GM21515 (cell line): ENCODE measurements around the gene GLI2.

Source experiments
- ATAC-seq: cut with Tn5 transposase; IDR thresholded peaks from one replicate; pipeline ENCODE4 v1.9.1; 2021; ENCODE audit not compliant: unreplicated experiment

Gene GLI2

GRCh38 chr2:120712180-120712681 is 23.4 kb upstream of the GLI2 start:
- ATAC-seq, result no peak

GRCh38 chr2:120715353-120715752 is 20.3 kb upstream of the GLI2 start:
- no peak for ATAC-seq

GRCh38 chr2:120715941-120716340 is 19.7 kb upstream of the GLI2 start:
- no peak for ATAC-seq

GRCh38 chr2:120716641-120717585 is 18.8 kb upstream of the GLI2 start:
- ATAC-seq, result no peak

GRCh38 chr2:120719491-120719890 is 16.2 kb upstream of the GLI2 start:
- no peak for ATAC-seq

GRCh38 chr2:120720231-120720630 is 15.4 kb upstream of the GLI2 start:
- no peak for ATAC-seq

- ATAC-seq, result no peak
These were observed 14.8 kb upstream of the GLI2 start for GRCh38 chr2:120720746-120721375.

- ATAC-seq, result no peak
These were observed 13.5 kb upstream of the GLI2 start for GRCh38 chr2:120722246-120722567.

GRCh38 chr2:120722568-120723421 is 12.9 kb upstream of the GLI2 start:
- ATAC-seq, result no peak

- no peak for ATAC-seq
These were observed 9.4 kb upstream of the GLI2 start for GRCh38 chr2:120726245-120726644.

GRCh38 chr2:120729406-120730399 is 6.0 kb upstream of the GLI2 start:
- no peak for ATAC-seq

GRCh38 chr2:120731175-120731574 is 4.5 kb upstream of the GLI2 start:
- ATAC-seq, result no peak

GRCh38 chr2:120732506-120733237 is 3.0 kb upstream of the GLI2 start:
- no peak for ATAC-seq

- ATAC-seq, result no peak
These were observed 2.3 kb upstream of the GLI2 start for GRCh38 chr2:120733238-120733932.

GRCh38 chr2:120734930-120735651 is 577 bp upstream of the GLI2 start:
- no peak for ATAC-seq

GRCh38 chr2:120736202-120736623 is 545 bp downstream of the GLI2 start:
- no peak for ATAC-seq

- ATAC-seq, result no peak
These were observed 1.1 kb downstream of the GLI2 start for GRCh38 chr2:120736624-120737339.
